Left forelimb (tissue), 1 donor: ENCODE data around the gene CRYL1.

ENCODE experiments used
- DNase-seq: peaks from one replicate; pipeline ENCODE4 v3.0.0-alpha.2; 2018; ENCODE audit warnings: low spot score

CRYL1 gene

GRCh38 chr13:20422362-20422761, 103.3 kb downstream of the CRYL1 start:
- no peak for DNase-seq

GRCh38 chr13:20420938-20421337, 104.7 kb downstream of the CRYL1 start:
- DNase-seq: no peak

- DNase-seq: no peak
Measured at GRCh38 chr13:20418953-20419352, 106.7 kb downstream of the CRYL1 start.

- DNase-seq: no peak
Measured at GRCh38 chr13:20416223-20416745, 109.4 kb downstream of the CRYL1 start.

- no peak for DNase-seq
Measured at GRCh38 chr13:20415694-20416107, 110.0 kb downstream of the CRYL1 start.

GRCh38 chr13:20415306-20415679, 110.4 kb downstream of the CRYL1 start:
- peak; percentile 55 for DNase-seq

GRCh38 chr13:20414546-20415305, 110.9 kb downstream of the CRYL1 start:
- no peak for DNase-seq

GRCh38 chr13:20412691-20413355, 112.8 kb downstream of the CRYL1 start:
- no peak for DNase-seq

GRCh38 chr13:20411638-20412342, 113.9 kb downstream of the CRYL1 start:
- DNase-seq: no peak

GRCh38 chr13:20410726-20411125, 114.9 kb downstream of the CRYL1 start:
- peak; percentile 12 for DNase-seq

- peak; percentile 36 for DNase-seq
Measured at GRCh38 chr13:20408181-20408580, 117.5 kb downstream of the CRYL1 start.

GRCh38 chr13:20407759-20408158, 117.9 kb downstream of the CRYL1 start:
- peak; percentile 22 for DNase-seq

GRCh38 chr13:20405691-20406090, 120.0 kb downstream of the CRYL1 start:
- no peak for DNase-seq

GRCh38 chr13:20404488-20405222, 121.0 kb downstream of the CRYL1 start:
- no peak for DNase-seq

- DNase-seq: no peak
Measured at GRCh38 chr13:20403826-20404225, 121.8 kb downstream of the CRYL1 start.

GRCh38 chr13:20402881-20403280, 122.8 kb downstream of the CRYL1 start:
- no peak for DNase-seq

- DNase-seq: peak; percentile 49
Measured at GRCh38 chr13:20401931-20402856, 123.5 kb downstream of the CRYL1 start.

- no peak for DNase-seq
Measured at GRCh38 chr13:20401531-20401930, 124.1 kb downstream of the CRYL1 start.

- DNase-seq: no peak
Measured at GRCh38 chr13:20400774-20401173, 124.9 kb downstream of the CRYL1 start.

- no peak for DNase-seq
Measured at GRCh38 chr13:20399961-20400360, 125.7 kb downstream of the CRYL1 start.

- DNase-seq: no peak
Measured at GRCh38 chr13:20399515-20399914, 126.1 kb downstream of the CRYL1 start.
